ENCODE measurements around the gene BANP.

DNA sequence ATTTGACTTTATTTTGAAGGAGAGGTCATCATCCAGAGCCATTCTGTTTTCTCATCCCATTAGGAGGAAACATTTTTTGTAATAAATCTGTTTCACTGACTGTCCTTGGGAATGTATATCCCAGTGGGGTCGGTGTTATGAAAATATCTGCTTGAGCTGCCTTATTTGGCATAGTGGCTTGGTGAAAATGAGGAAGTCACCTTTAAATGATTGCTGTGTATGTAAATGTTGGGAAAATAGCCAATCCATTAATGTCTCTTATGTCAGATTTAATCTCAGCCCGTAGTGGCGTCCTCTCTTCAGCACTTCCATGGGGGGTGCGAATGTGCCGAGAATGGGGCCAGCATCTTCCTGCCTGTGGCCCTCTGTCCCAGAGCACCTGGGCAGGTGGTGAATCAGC is 57.6 kb downstream of the BANP start:
- TF ChIP-seq, protein P1, sequence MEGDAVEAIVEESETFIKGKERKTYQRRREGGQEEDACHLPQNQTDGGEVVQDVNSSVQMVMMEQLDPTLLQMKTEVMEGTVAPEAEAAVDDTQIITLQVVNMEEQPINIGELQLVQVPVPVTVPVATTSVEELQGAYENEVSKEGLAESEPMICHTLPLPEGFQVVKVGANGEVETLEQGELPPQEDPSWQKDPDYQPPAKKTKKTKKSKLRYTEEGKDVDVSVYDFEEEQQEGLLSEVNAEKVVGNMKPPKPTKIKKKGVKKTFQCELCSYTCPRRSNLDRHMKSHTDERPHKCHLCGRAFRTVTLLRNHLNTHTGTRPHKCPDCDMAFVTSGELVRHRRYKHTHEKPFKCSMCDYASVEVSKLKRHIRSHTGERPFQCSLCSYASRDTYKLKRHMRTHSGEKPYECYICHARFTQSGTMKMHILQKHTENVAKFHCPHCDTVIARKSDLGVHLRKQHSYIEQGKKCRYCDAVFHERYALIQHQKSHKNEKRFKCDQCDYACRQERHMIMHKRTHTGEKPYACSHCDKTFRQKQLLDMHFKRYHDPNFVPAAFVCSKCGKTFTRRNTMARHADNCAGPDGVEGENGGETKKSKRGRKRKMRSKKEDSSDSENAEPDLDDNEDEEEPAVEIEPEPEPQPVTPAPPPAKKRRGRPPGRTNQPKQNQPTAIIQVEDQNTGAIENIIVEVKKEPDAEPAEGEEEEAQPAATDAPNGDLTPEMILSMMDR (conservative IDR thresholded peaks at IDR 0.05 in 1 of 2, IDR thresholded peaks at IDR 0.05 in 1 of 2; ENCODE audit: low read depth in 1 of 2, low read length in 2 of 2): no peak
- TF ChIP-seq EZH2 (IDR thresholded peaks at IDR 0.05; ENCODE audit: low read length, missing control alignments): no peak

All from fibroblast of lung (primary cell).